Dermis microvascular lymphatic vessel endothelial cell (primary cell): ENCODE measurements around the gene SELENOP. TPM values are rescaled to one million over a fixed set of nuclear protein-coding genes. Genes with fewer than 3 reads are reported as not detected.

Experiments
- total RNA-seq: library from RNA; depleted of rRNA; stranded (reverse); fragments of >200 nt; gene quantifications from 2 replicates; pipeline ENCODE4 v1.2.1, GENCODE V29; 2014

Gene SELENOP
- total RNA-seq, 1 donor from 2014 or later: 163 TPM

Other genes starting within 250 kb of the SELENOP start
- gene CCDC152, start 55.1 kb downstream of the SELENOP start, total RNA-seq: 0.13 and 0.26 TPM in 2 replicates
- 6.0 and 9.6 TPM in 2 replicates for gene ANXA2R, start 228.4 kb upstream of the SELENOP start, total RNA-seq